MM.1S (cell line): Measurements from ENCODE around the gene C1QL2.

Experiments used
- DNase-seq: peaks from one replicate; pipeline ENCODE4 v3.0.0-alpha.2; 2015
- H2AFZ ChIP-seq: fragments of 300-600 bp; sonication (generic); 2 replicates; pipeline ENCODE4 v1.6.0; 2016; ENCODE audit warnings: antibody characterized with exemption, low read length
- H3F3A ChIP-seq: fragments of 300-600 bp; sonication (generic); 2 replicates; pipeline ENCODE4 v1.6.1; 2016; ENCODE audit warnings: mild to moderate bottlenecking, antibody characterized with exemption, low read length, moderate library complexity, mixed read lengths; ENCODE audit not compliant: insufficient read depth
- H3K27ac ChIP-seq: fragments of 300-600 bp; sonication (generic); 2 replicates; pipeline ENCODE4 v1.5.1; 2016; ENCODE audit warnings: mild to moderate bottlenecking, low read length
- H3K27me3 ChIP-seq: fragments of 300-600 bp; sonication (generic); replicated peaks from 2 replicates; pipeline ENCODE4 v1.6.0; 2016; ENCODE audit warnings: low read length; ENCODE audit not compliant: insufficient read depth
- H3K36me3 ChIP-seq: fragments of 300-600 bp; sonication (generic); replicated peaks from 2 replicates; pipeline ENCODE4 v1.6.1; 2016; ENCODE audit warnings: mild to moderate bottlenecking, low read length, mixed read lengths; ENCODE audit not compliant: insufficient read depth
- H3K4me1 ChIP-seq: fragments of 300-600 bp; sonication (generic); 2 replicates; pipeline ENCODE4 v1.6.1; 2016; ENCODE audit warnings: low read length, mixed read lengths
- H3K4me2 ChIP-seq: fragments of 300-600 bp; sonication (generic); 2 replicates; pipeline ENCODE4 v1.6.0; 2016; ENCODE audit warnings: low read depth, low read length
- H3K4me3 ChIP-seq: fragments of 300-600 bp; sonication (generic); 2 replicates; pipeline ENCODE4 v1.5.1; 2016; ENCODE audit warnings: low read length, mixed read lengths
- H3K79me2 ChIP-seq: fragments of 300-600 bp; sonication (generic); 2 replicates; pipeline ENCODE4 v1.6.1; 2016; ENCODE audit warnings: mixed run types, low read length, mixed read lengths
- H3K9ac ChIP-seq: fragments of 300-600 bp; sonication (generic); 2 replicates; pipeline ENCODE4 v1.6.1; 2016; ENCODE audit warnings: low read length, mixed read lengths
- H3K9me2 ChIP-seq: fragments of 300-600 bp; sonication (generic); replicated peaks from 2 replicates; pipeline ENCODE4 v1.6.1; 2016; ENCODE audit warnings: mild to moderate bottlenecking, low read length, mixed read lengths; ENCODE audit not compliant: insufficient read depth
- H3K9me3 ChIP-seq: fragments of 300-600 bp; sonication (generic); replicated peaks from 2 replicates; pipeline ENCODE4 v1.6.1; 2016; ENCODE audit warnings: mild to moderate bottlenecking, low read length, mixed read lengths; ENCODE audit not compliant: insufficient read depth
- H4K20me1 ChIP-seq: fragments of 300-600 bp; sonication (generic); 2 replicates; pipeline ENCODE4 v1.6.1; 2016; ENCODE audit warnings: mild to moderate bottlenecking, low read length, moderate library complexity, mixed read lengths; ENCODE audit not compliant: insufficient read depth
- EZH2 ChIP-seq: fragments of 300-600 bp; sonication (generic); optimal IDR thresholded peaks from 2 replicates; pipeline ENCODE3; 2017; ENCODE audit warnings: low read depth, mild to moderate bottlenecking, antibody characterized with exemption, low read length, mixed read lengths
- EZH2phosphoT487 ChIP-seq: fragments of 300-600 bp; sonication (generic); IDR thresholded peaks from 2 replicates; pipeline ENCODE4 v1.6.1; 2018; ENCODE audit warnings: antibody characterized with exemption, low read length
- TF ChIP-seq, protein P1 (sequence below): fragments of 300-600 bp; sonication (generic); IDR thresholded peaks from 2 replicates; pipeline ENCODE4 v1.5.1; 2016; ENCODE audit warnings: antibody characterized with exemption, low read length, mixed read lengths

C1QL2 gene

DNA sequence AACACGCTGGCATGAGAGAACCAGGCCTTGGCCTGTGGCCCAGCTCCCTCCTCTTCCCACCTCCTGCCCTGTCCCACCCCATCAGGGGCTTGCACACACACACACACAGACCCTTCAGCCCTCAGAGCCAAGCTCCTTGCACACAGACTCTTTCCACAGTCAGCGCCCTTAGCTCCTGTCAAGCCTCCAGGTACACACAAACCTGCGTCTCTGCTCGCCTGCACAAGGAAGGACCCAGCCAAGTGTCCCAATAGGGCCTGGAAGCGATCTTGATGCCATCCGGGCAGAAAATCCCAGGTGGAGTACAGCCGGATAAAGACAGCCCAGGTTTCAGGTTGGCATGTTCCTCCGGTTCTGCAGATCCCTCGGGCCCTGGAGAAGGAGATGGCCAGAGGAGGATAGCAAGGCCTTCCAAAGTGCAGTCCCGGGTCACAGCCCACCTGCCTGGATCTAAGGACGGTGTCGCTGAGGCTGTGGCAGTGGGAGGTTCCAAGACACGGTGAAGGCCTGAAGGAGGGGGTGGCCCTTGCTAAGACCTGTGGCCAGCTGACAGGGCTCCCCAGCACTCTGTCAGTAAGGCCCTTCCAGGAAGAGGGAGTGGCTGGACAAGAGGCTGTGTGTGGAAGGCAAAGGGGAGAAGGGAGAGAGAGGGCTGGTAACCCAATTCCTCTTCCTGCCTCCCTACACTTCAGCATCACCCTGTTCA, 46.6 kb upstream of the C1QL2 start:
- H3K4me3 ChIP-seq = no peak overlapping the region
- H2AFZ ChIP-seq = no peak overlapping the region
- no peaks in the 10 kb centered on the region for H3K4me1 ChIP-seq
- no peak for DNase-seq
- no peaks in the 10 kb centered on the region for H3K36me3 ChIP-seq
- no peaks in the 10 kb centered on the region for H3F3A ChIP-seq
- no peaks in the 10 kb centered on the region for H3K27me3 ChIP-seq
- no peak overlapping the region for H3K27ac ChIP-seq
- no peak overlapping the region for H3K4me2 ChIP-seq
- no peaks in the 10 kb centered on the region for H3K79me2 ChIP-seq
- H3K9me2 ChIP-seq = no peaks in the 10 kb centered on the region
- TF ChIP-seq, protein P1, sequence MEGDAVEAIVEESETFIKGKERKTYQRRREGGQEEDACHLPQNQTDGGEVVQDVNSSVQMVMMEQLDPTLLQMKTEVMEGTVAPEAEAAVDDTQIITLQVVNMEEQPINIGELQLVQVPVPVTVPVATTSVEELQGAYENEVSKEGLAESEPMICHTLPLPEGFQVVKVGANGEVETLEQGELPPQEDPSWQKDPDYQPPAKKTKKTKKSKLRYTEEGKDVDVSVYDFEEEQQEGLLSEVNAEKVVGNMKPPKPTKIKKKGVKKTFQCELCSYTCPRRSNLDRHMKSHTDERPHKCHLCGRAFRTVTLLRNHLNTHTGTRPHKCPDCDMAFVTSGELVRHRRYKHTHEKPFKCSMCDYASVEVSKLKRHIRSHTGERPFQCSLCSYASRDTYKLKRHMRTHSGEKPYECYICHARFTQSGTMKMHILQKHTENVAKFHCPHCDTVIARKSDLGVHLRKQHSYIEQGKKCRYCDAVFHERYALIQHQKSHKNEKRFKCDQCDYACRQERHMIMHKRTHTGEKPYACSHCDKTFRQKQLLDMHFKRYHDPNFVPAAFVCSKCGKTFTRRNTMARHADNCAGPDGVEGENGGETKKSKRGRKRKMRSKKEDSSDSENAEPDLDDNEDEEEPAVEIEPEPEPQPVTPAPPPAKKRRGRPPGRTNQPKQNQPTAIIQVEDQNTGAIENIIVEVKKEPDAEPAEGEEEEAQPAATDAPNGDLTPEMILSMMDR = no peak
- no peak for TF ChIP-seq EZH2
- H3K9ac ChIP-seq = no peak overlapping the region
- no peaks in the 10 kb centered on the region for H4K20me1 ChIP-seq
- no peaks in the 10 kb centered on the region for H3K9me3 ChIP-seq

DNA sequence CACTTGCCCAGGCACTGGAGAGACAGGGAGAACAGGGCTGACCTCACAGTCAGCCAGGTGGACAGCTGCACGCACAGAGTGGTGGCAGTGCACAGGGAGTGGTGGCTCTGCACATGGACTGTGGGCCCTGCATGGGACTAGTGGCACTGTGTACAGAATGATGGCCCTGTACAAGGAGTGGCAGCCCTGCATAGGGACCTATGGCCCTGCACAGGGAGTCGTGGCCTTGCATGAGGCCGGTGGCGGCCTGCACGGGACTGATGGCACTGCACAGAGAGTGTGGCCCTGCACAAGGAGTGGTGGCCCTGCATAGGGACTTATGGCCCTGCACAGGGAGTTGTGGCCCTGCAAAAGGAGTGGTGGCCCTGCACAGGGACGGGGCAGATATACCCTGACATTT, 46.0 kb upstream of the C1QL2 start:
- Histone ChIP-seq H3F3A (no peaks in the 10 kb centered on the region), H3K4me3 (no peak overlapping the region), H3K27ac (no peak overlapping the region), H3K4me2 (no peak overlapping the region), H3K79me2 (no peaks in the 10 kb centered on the region), H3K36me3 (no peaks in the 10 kb centered on the region), H3K9me3 (no peaks in the 10 kb centered on the region), H2AFZ (no peak overlapping the region), H3K27me3 (no peaks in the 10 kb centered on the region), H3K4me1 (no peaks in the 10 kb centered on the region), H3K9me2 (no peaks in the 10 kb centered on the region), H3K9ac (no peak overlapping the region), H4K20me1 (no peaks in the 10 kb centered on the region)
- DNase-seq = no peak
- TF ChIP-seq EZH2 = no peak
- TF ChIP-seq, protein P1 = no peak
- TF ChIP-seq EZH2phosphoT487 = no peak

DNA sequence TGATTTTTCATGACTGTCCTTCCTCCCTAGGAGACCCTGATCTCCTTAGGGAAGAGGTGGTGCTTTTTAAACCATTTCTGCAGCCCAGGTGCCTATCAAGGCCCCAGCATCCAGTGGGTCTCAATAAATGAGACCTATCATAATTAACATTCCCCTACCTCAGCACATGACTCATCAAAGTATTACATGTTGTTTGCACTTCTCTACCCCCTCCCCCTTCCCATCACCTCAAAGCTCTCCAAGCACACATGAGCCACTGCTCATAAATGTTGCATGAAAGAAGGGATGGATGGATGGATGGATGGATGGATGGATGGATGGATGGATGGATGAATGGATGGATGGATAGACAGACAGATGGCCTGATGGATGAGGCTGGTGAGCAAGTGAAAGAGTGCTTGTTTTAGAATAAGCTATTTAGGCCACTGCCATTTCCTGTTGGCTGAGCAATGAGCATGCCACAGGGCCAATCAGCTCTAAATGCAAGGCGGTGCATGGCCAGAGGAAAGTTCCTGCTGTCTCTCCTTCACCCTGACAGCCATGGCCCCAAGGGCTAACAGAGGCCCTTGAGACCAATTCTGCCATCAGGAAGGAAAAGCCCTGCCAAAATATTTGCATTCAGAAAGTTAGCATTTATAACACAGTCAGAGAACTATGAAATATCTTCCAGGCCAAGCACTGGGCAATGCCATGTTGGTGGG, 44.2 kb upstream of the C1QL2 start:
- TF ChIP-seq EZH2 (no peak), EZH2phosphoT487 (no peak)
- TF ChIP-seq, protein P1 = no peak
- Histone ChIP-seq H3K4me3 (no peak overlapping the region), H3K9me2 (no peaks in the 10 kb centered on the region), H4K20me1 (no peaks in the 10 kb centered on the region), H3K27ac (no peak overlapping the region), H3K27me3 (no peaks in the 10 kb centered on the region), H3K4me2 (no peak overlapping the region), H3K9ac (no peak overlapping the region), H3K9me3 (no peaks in the 10 kb centered on the region), H3F3A (no peaks in the 10 kb centered on the region), H2AFZ (no peak overlapping the region), H3K36me3 (no peaks in the 10 kb centered on the region), H3K79me2 (no peaks in the 10 kb centered on the region), H3K4me1 (no peaks in the 10 kb centered on the region)
- DNase-seq = no peak
